DMS 273 treated with DMSO at 0.1 percent for 48 hours (cell line): ENCODE measurements around the gene ZNF576.
"Not testable (repeated sequence)": the region's sequence is repeated elsewhere in the genome, so short reads cannot be mapped to it uniquely, and the experiment has no call there.

ENCODE experiments used
- DNase-seq: peaks from one replicate; lab custom pipeline; 2025; lab: John Stamatoyannopoulos, UW

The ZNF576 gene

GRCh38 chr19:43626838-43627237 is 30.4 kb downstream of the ZNF576 start:
- no peak for DNase-seq

- DNase-seq, result no peak
Observed at GRCh38 chr19:43628646-43629326, 32.4 kb downstream of the ZNF576 start.

GRCh38 chr19:43631491-43631890 is 35.1 kb downstream of the ZNF576 start:
- DNase-seq, result no peak

- no peak for DNase-seq
Observed at GRCh38 chr19:43633520-43633919, 37.1 kb downstream of the ZNF576 start.

- no peak for DNase-seq
Observed at GRCh38 chr19:43634068-43634467, 37.7 kb downstream of the ZNF576 start.

GRCh38 chr19:43634506-43634871 is 38.1 kb downstream of the ZNF576 start:
- no peak for DNase-seq

- DNase-seq, result no peak
Observed at GRCh38 chr19:43634872-43635560, 38.6 kb downstream of the ZNF576 start.

- DNase-seq, result not testable (repeated sequence)
Observed at GRCh38 chr19:43635561-43635940, 39.2 kb downstream of the ZNF576 start.

GRCh38 chr19:43636121-43636683 is 39.8 kb downstream of the ZNF576 start:
- DNase-seq, result no peak

GRCh38 chr19:43638214-43638994 is 42.0 kb downstream of the ZNF576 start:
- no peak for DNase-seq

- DNase-seq, result no peak
Observed at GRCh38 chr19:43638995-43639518, 42.7 kb downstream of the ZNF576 start.

- no peak for DNase-seq
Observed at GRCh38 chr19:43639519-43640423, 43.4 kb downstream of the ZNF576 start, which contains the start of gene CADM4. Gene CADM4, minus strand, starts transcription at chr19:43639850. Its CDS starts 60 bp downstream, at chr19:43639790.

- no peak for DNase-seq
Observed at GRCh38 chr19:43640424-43640757, 44.0 kb downstream of the ZNF576 start.

- DNase-seq, result no peak
Observed at GRCh38 chr19:43641333-43641732, 44.9 kb downstream of the ZNF576 start.

GRCh38 chr19:43642531-43642930 is 46.1 kb downstream of the ZNF576 start:
- DNase-seq, result no peak

GRCh38 chr19:43643326-43643725 is 46.9 kb downstream of the ZNF576 start:
- no peak for DNase-seq

- no peak for DNase-seq
Observed at GRCh38 chr19:43644181-43644580, 47.8 kb downstream of the ZNF576 start.

- DNase-seq, result no peak
Observed at GRCh38 chr19:43648633-43649032, 52.2 kb downstream of the ZNF576 start.

GRCh38 chr19:43649514-43649913 is 53.1 kb downstream of the ZNF576 start:
- DNase-seq, result no peak

- not testable (repeated sequence) for DNase-seq
Observed at GRCh38 chr19:43650276-43650675, 53.9 kb downstream of the ZNF576 start.
